Measurements from ENCODE around the gene UTS2B. TPM values are rescaled to one million over a fixed set of nuclear protein-coding genes. Genes with fewer than 3 reads are reported as not detected.
A peak's percentile ranks its signal among the peaks of the same experiment; 100 is the strongest.
"Not testable (repeated sequence)": the region's sequence is repeated elsewhere in the genome, so short reads cannot be mapped to it uniquely, and the experiment has no call there.

Gene UTS2B
- total and polyA plus RNA-seq, 2 of the 4 experiments (the other 2 are of a cell fraction) = 0.72 to 0.79 TPM

GRCh38 chr3:191246630-191247029 is 83.7 kb downstream of the UTS2B start:
- in situ Hi-C loops (cut with MboI; ENCODE audit: low sequenced_read_pairs) (loop anchor here (10.0 kb wide), 2 partner anchors 128 to 158 kb away; no protein-coding TSS in a partner anchor), dilution Hi-C loops (cut with HindIII; ENCODE audit: low sequenced_read_pairs, unreplicated experiment) (no loop called here)
- H3K4me2 ChIP-seq (ENCODE audit: low read depth, low read length) = no peak overlapping the region

GRCh38 chr3:191246034-191246433 is 84.3 kb downstream of the UTS2B start:
- POLR2A ChIA-PET (ENCODE audit: unreplicated experiment); H3K18ac ChIP-seq (ENCODE audit: low read depth, low read length); H3K9me1 ChIP-seq (ENCODE audit: insufficient read depth, low read length); H3K27ac ChIP-seq (ENCODE audit: insufficient read depth, low read length); H3K4me1 ChIP-seq (ENCODE audit: control insufficient read depth, insufficient read depth, low read length); H3K4me3 ChIP-seq (ENCODE audit: insufficient read depth, low read depth, low read length); H3K9me3 ChIP-seq (ENCODE audit: control insufficient read depth, insufficient read depth, low read length); H4K20me1 ChIP-seq (ENCODE audit: insufficient read depth, low read length); H3K4me2 ChIP-seq (ENCODE audit: low read depth, low read length); H3K36me3 ChIP-seq (ENCODE audit: control insufficient read depth, insufficient read depth, low read length); H3K27me3 ChIP-seq (ENCODE audit: control insufficient read depth, insufficient read depth, low read length); DNase-seq; H2AFZ ChIP-seq (replicated peaks; ENCODE audit: low read length, poor library complexity); H3K9ac ChIP-seq (ENCODE audit: low read depth, low read length); BruUV-seq (replicated peaks); H3K79me1 ChIP-seq (ENCODE audit: low read depth in 1 of 2, low read length in 2 of 2); CTCF ChIA-PET; ATAC-seq (ENCODE audit: low read depth); intact Hi-C loops (cut with micrococcal nuclease); dilution Hi-C loops (cut with HindIII; ENCODE audit: low sequenced_read_pairs, unreplicated experiment); H4K5ac ChIP-seq (ENCODE audit: low read depth, low read length): not testable (repeated sequence)
- H3K4ac ChIP-seq (ENCODE audit: low read depth, low read length) = peak overlapping the region; percentile 88
- H2BK15ac ChIP-seq (ENCODE audit: low read depth, low read length) = peak overlapping the region; percentile 95; the same call in 1 of the 3 replicates
- H4K91ac ChIP-seq (ENCODE audit: insufficient read depth, low read depth, low read length) = peak overlapping the region; percentile 75; the same call in 1 of the 2 replicates
- in situ Hi-C loops (cut with MboI; ENCODE audit: low sequenced_read_pairs) = loop anchor here (10.0 kb wide), 2 partner anchors 129 to 159 kb away; no protein-coding TSS in a partner anchor
- peak overlapping the region; percentile 93 for H3K23ac ChIP-seq (ENCODE audit: low read depth, low read length)
- H3K56ac ChIP-seq (ENCODE audit: extremely low read depth, insufficient read depth, low read length) = 0 out of 2 replicates have a peak overlapping the region, but pooled peaks have one; percentile 6
- peak overlapping the region; percentile 92 for H2BK20ac ChIP-seq (ENCODE audit: low read depth, low read length)
- H2AK9ac ChIP-seq (replicated peaks; ENCODE audit: low read depth, low read length, poor library complexity) = peak overlapping the region; percentile 65
- H2AK5ac ChIP-seq (ENCODE audit: low read depth, low read length) = peak overlapping the region; percentile 85; the same call in 1 of the 2 replicates
- H2BK120ac ChIP-seq (ENCODE audit: low read depth, low read length) = peak overlapping the region; percentile 81
- WGBS, 2 experiments (ENCODE audit: extremely low coverage in 2 of 2, insufficient read length in 1 of 2) = no CpG with 5 or more reads among the region's 5 CpGs
- peak overlapping the region in 1 of 2 experiments; percentile 47; a peak in 1 of 4 replicates for H4K8ac ChIP-seq (ENCODE audit: low read depth in 2 of 2, low read length in 2 of 2)
- peak overlapping the region; percentile 85 for H3K14ac ChIP-seq (replicated peaks; ENCODE audit: low read depth, low read length)
- H2BK5ac ChIP-seq (ENCODE audit: low read depth, low read length, poor library complexity, severe bottlenecking) = peak overlapping the region; percentile 97

More at GRCh38 chr3:191246630-191247029, 83.7 kb downstream of the UTS2B start:
- ChIA-PET CTCF (no interaction called here), POLR2A (ENCODE audit: unreplicated experiment) (no interaction called here)
- Histone ChIP-seq H2AK9ac (replicated peaks; ENCODE audit: low read depth, low read length, poor library complexity) (no peak overlapping the region), H3K4ac (ENCODE audit: low read depth, low read length) (peak overlapping the region; percentile 64; the same call in 1 of the 2 replicates), H3K27me3 (ENCODE audit: control insufficient read depth, insufficient read depth, low read length) (no peaks in the 10 kb centered on the region), H3K56ac (ENCODE audit: extremely low read depth, insufficient read depth, low read length) (no peak overlapping the region), H4K20me1 (ENCODE audit: insufficient read depth, low read length) (no peaks in the 10 kb centered on the region), H2AK5ac (ENCODE audit: low read depth, low read length) (no peak overlapping the region), H3K9me3 (ENCODE audit: control insufficient read depth, insufficient read depth, low read length) (no peaks in the 10 kb centered on the region), H2AFZ (replicated peaks; ENCODE audit: low read length, poor library complexity) (no peak overlapping the region), H3K23ac (ENCODE audit: low read depth, low read length) (no peak overlapping the region), H4K5ac (ENCODE audit: low read depth, low read length) (no peak overlapping the region; the same call in 1 of the 2 replicates), H3K36me3 (ENCODE audit: control insufficient read depth, insufficient read depth, low read length) (no peaks in the 10 kb centered on the region), H2BK15ac (ENCODE audit: low read depth, low read length) (no peak overlapping the region), H3K14ac (replicated peaks; ENCODE audit: low read depth, low read length) (0 out of 2 replicates have a peak overlapping the region, but pooled peaks have one; percentile 7), H3K4me3 (ENCODE audit: insufficient read depth, low read depth, low read length) (no peak overlapping the region), H3K4me1 (ENCODE audit: control insufficient read depth, insufficient read depth, low read length) (no peaks in the 10 kb centered on the region), H2BK5ac (ENCODE audit: low read depth, low read length, poor library complexity, severe bottlenecking) (peak overlapping the region; percentile 97), H3K79me1 (ENCODE audit: low read depth in 1 of 2, low read length in 2 of 2) (peaks cover 0 to 5% of the 10 kb centered on the region in 2 experiments; a peak in 1 of 4 replicates), H3K27ac (ENCODE audit: insufficient read depth, low read length) (no peak overlapping the region), H4K8ac (ENCODE audit: low read depth in 2 of 2, low read length in 2 of 2) (peak overlapping the region in 1 of 2 experiments; percentile 80; a peak in 2 of 4 replicates), H3K9me1 (ENCODE audit: insufficient read depth, low read length) (no peaks in the 10 kb centered on the region), H2BK120ac (ENCODE audit: low read depth, low read length) (peak overlapping the region; percentile 81; the same call in 1 of the 2 replicates), H4K91ac (ENCODE audit: insufficient read depth, low read depth, low read length) (no peak overlapping the region), H3K9ac (ENCODE audit: low read depth, low read length) (no peak overlapping the region), H3K18ac (ENCODE audit: low read depth, low read length) (peak overlapping the region; percentile 54; the same call in 1 of the 2 replicates), H2BK20ac (ENCODE audit: low read depth, low read length) (peak overlapping the region; percentile 74; the same call in 1 of the 2 replicates)
- DNase-seq (peak; percentile 83), ATAC-seq (ENCODE audit: low read depth) (peak; percentile 83)
- TF ChIP-seq CEBPB (IDR thresholded peaks at IDR 0.05; ENCODE audit: low read depth, low read length) = peak; percentile 22; the same call in 1 of the 2 replicates
- no peak for TF ChIP-seq SMC3 (IDR thresholded peaks at IDR 0.05; ENCODE audit: low read depth, low read length)
- peak; percentile 91 for TF ChIP-seq FOS (IDR thresholded peaks at IDR 0.05; ENCODE audit: low read depth, low read length)
- no peak for TF ChIP-seq CHD1 (IDR thresholded peaks at IDR 0.05; ENCODE audit: low read depth, low read length)
- intact Hi-C loops (cut with micrococcal nuclease) = no loop called here
- WGBS, 2 experiments (ENCODE audit: extremely low coverage in 2 of 2, insufficient read length in 1 of 2) = no CpG with 5 or more reads among the region's 1 CpG
- no TSS peak for BruUV-seq (replicated peaks)

Measured in IMR-90 (cell line).